Mesodermal cell (in vitro differentiated cells): ENCODE data around the gene FAM98A. TPM values are rescaled to one million over a fixed set of nuclear protein-coding genes. Genes with fewer than 3 reads are reported as not detected.

Source experiments
- H3K27ac ChIP-seq: 2 replicates; pipeline ENCODE4 v1.7.0; 2013; ENCODE audit warnings: mild to moderate bottlenecking, low read depth, low read length, moderate library complexity; ENCODE audit not compliant: severe bottlenecking
- H3K36me3 ChIP-seq: 2 replicates; pipeline ENCODE4 v1.7.1; 2013; ENCODE audit warnings: mild to moderate bottlenecking, low read length, moderate library complexity; ENCODE audit not compliant: control insufficient read depth, insufficient read depth
- H3K4me1 ChIP-seq: one replicate; pipeline ENCODE4 v1.7.1; 2013; ENCODE audit warnings: mild to moderate bottlenecking, low read length; ENCODE audit not compliant: insufficient read depth, control insufficient read depth, poor library complexity, severe bottlenecking
- H3K4me3 ChIP-seq: 2 replicates; pipeline ENCODE4 v1.7.0; 2013; ENCODE audit warnings: low read length, control low read depth, mild to moderate bottlenecking; ENCODE audit not compliant: insufficient read depth, poor library complexity, severe bottlenecking; ENCODE audit errors: extremely low read depth
- H3K9me3 ChIP-seq: 2 replicates; pipeline ENCODE4 v1.7.1; 2013; ENCODE audit warnings: mild to moderate bottlenecking, low read length, moderate library complexity; ENCODE audit not compliant: control insufficient read depth
- WGBS, 2 experiments: methylation state at CpG; one replicate each; pipeline ENCODE4 v1.1.5; 2013; ENCODE audit warnings: missing lambda C conversion rate in 2 of 2; ENCODE audit not compliant: insufficient coverage in 2 of 2; 5-methylcytosine and 5-hydroxymethylcytosine counted together
- polyA plus RNA-seq, 2 experiments: library from polyadenylated mRNA; stranded (reverse); fragments of 50-300 nt; gene quantifications; one replicate each; pipeline ENCODE4 v1.2.3, GENCODE V29; 2013

The FAM98A gene
- 45.7 TPM for polyA plus RNA-seq (2013, experiment 1 of 2)
- 42.1 TPM for polyA plus RNA-seq (2013, experiment 2 of 2)

- H3K27ac ChIP-seq: peak within 1 kb of the TSS; percentile 90
- H3K4me3 ChIP-seq: peak within 1 kb of the TSS; percentile 95
- H3K4me1 ChIP-seq: peaks cover 7% of the 10 kb centered on the region
- 0 to 1% methylated on average over 45 to 49 of the region's 56 CpGs for WGBS, 2 experiments
- H3K36me3 ChIP-seq: peaks cover 8% of the 10 kb centered on the region
- no peaks in the 10 kb centered on the region for H3K9me3 ChIP-seq
These were observed at the start of gene FAM98A for GRCh38 chr2:33599175-33599942. TSS of gene FAM98A (minus strand) at chr2:33599299. CDS start at chr2:33599221, 78 bp downstream.

GRCh38 chr2:33645861-33646260 lies 46.8 kb upstream of the FAM98A start:
- Histone ChIP-seq H3K4me1 (no peaks in the 10 kb centered on the region), H3K36me3 (no peaks in the 10 kb centered on the region), H3K4me3 (no peak overlapping the region), H3K27ac (no peak overlapping the region), H3K9me3 (no peaks in the 10 kb centered on the region)
- WGBS, 2 experiments: no CpG with 5 or more reads among the region's 1 CpG

GRCh38 chr2:33644215-33644614 lies 45.1 kb upstream of the FAM98A start:
- 92 to 100% methylated on average over 1 to 2 of the region's 2 CpGs for WGBS, 2 experiments
- Histone ChIP-seq H3K27ac (no peak overlapping the region), H3K9me3 (no peaks in the 10 kb centered on the region), H3K36me3 (no peaks in the 10 kb centered on the region), H3K4me1 (no peaks in the 10 kb centered on the region), H3K4me3 (no peak overlapping the region)

GRCh38 chr2:33636001-33636400 lies 36.9 kb upstream of the FAM98A start:
- no CpG with 5 or more reads among the region's 1 CpG for WGBS, 2 experiments
- Histone ChIP-seq H3K4me1 (no peaks in the 10 kb centered on the region), H3K27ac (no peak overlapping the region), H3K36me3 (no peaks in the 10 kb centered on the region), H3K9me3 (no peaks in the 10 kb centered on the region), H3K4me3 (no peak overlapping the region)

GRCh38 chr2:33634261-33634910 lies 35.3 kb upstream of the FAM98A start:
- Histone ChIP-seq H3K4me3 (no peak overlapping the region), H3K36me3 (no peaks in the 10 kb centered on the region)
- 83 to 86% methylated on average over 1 to 4 of the region's 4 CpGs for WGBS, 2 experiments

GRCh38 chr2:33633315-33633714 lies 34.2 kb upstream of the FAM98A start:
- 90 to 100% methylated on average over 2 of the region's 2 CpGs for WGBS, 2 experiments
- Histone ChIP-seq H3K9me3 (no peaks in the 10 kb centered on the region), H3K4me1 (no peaks in the 10 kb centered on the region), H3K36me3 (no peaks in the 10 kb centered on the region), H3K4me3 (no peak overlapping the region), H3K27ac (no peak overlapping the region)

More at GRCh38 chr2:33634261-33634910, 35.3 kb upstream of the FAM98A start:
- Histone ChIP-seq H3K27ac (no peak overlapping the region), H3K4me1 (no peaks in the 10 kb centered on the region), H3K9me3 (no peaks in the 10 kb centered on the region)

GRCh38 chr2:33632831-33633230 lies 33.7 kb upstream of the FAM98A start:
- H3K9me3 ChIP-seq: no peaks in the 10 kb centered on the region
- no peaks in the 10 kb centered on the region for H3K4me1 ChIP-seq
- 100% methylated on average over 2 of the region's 2 CpGs; no CpG with 5 or more reads in 1 of the 2 experiments for WGBS, 2 experiments
- H3K36me3 ChIP-seq: no peaks in the 10 kb centered on the region
- no peak overlapping the region for H3K27ac ChIP-seq
- no peak overlapping the region for H3K4me3 ChIP-seq

- Histone ChIP-seq H3K27ac (no peak overlapping the region), H3K4me3 (no peak overlapping the region), H3K4me1 (no peaks in the 10 kb centered on the region), H3K36me3 (no peaks in the 10 kb centered on the region), H3K9me3 (no peaks in the 10 kb centered on the region)
- WGBS, 2 experiments: 94% methylated on average over 2 to 3 of the region's 6 CpGs
These were observed 29.1 kb upstream of the FAM98A start for GRCh38 chr2:33628031-33628827.

- Histone ChIP-seq H3K27ac (no peak overlapping the region), H3K4me3 (no peak overlapping the region), H3K4me1 (no peaks in the 10 kb centered on the region), H3K9me3 (no peaks in the 10 kb centered on the region), H3K36me3 (no peaks in the 10 kb centered on the region)
- 86 to 100% methylated on average over 1 of the region's 1 CpG for WGBS, 2 experiments
These were observed 19.9 kb upstream of the FAM98A start for GRCh38 chr2:33619028-33619427.

- no peak overlapping the region for H3K27ac ChIP-seq
- WGBS, 2 experiments: no CpG with 5 or more reads among the region's 1 CpG
These were observed 18.9 kb upstream of the FAM98A start for GRCh38 chr2:33617989-33618388.

More at GRCh38 chr2:33617989-33618388, 18.9 kb upstream of the FAM98A start:
- H3K4me3 ChIP-seq: no peak overlapping the region
- H3K9me3 ChIP-seq: no peaks in the 10 kb centered on the region
- no peaks in the 10 kb centered on the region for H3K36me3 ChIP-seq
- no peaks in the 10 kb centered on the region for H3K4me1 ChIP-seq
